ENCODE measurements around the gene PPP1R7. TPM values are rescaled to one million over a fixed set of nuclear protein-coding genes. Genes with fewer than 3 reads are reported as not detected.

PPP1R7 gene
- total RNA-seq, 1 experiment from 2014 or later, result 49.1 TPM

- Mint-ChIP-seq H3K9me3 (peaks cover 3% of the 10 kb centered on the region; the same call in 1 of the 2 replicates), H3K27me3 (ENCODE audit: low read depth) (no peaks in the 10 kb centered on the region), H3K4me3 (no peak overlapping the region), H3K4me1 (no peaks in the 10 kb centered on the region), H3K27ac (no peak overlapping the region), H3K36me3 (peaks cover 32% of the 10 kb centered on the region)
- POLR2A ChIA-PET, result no interaction called here
- ATAC-seq (no peak), DNase-seq (ENCODE audit: low spot score) (no peak)
- TF ChIP-seq EMX1 (CRISPR knock-in tag; IDR thresholded peaks at IDR 0.05) (no peak), ZNF423 (CRISPR knock-in tag; IDR thresholded peaks at IDR 0.05) (no peak), SMAD4 (CRISPR knock-in tag; IDR thresholded peaks at IDR 0.05) (no peak), ATF3 (CRISPR knock-in tag; conservative IDR thresholded peaks at IDR 0.05) (no peak), ZNF425 (CRISPR knock-in tag; conservative IDR thresholded peaks at IDR 0.05) (no peak), CREM (CRISPR knock-in tag; IDR thresholded peaks at IDR 0.05) (no peak), CREB1 (CRISPR knock-in tag; IDR thresholded peaks at IDR 0.05) (no peak), PRDM15 (CRISPR knock-in tag; IDR thresholded peaks at IDR 0.05) (no peak), CBFB (CRISPR knock-in tag; IDR thresholded peaks at IDR 0.05; ENCODE audit: low read depth) (no peak), AR (CRISPR knock-in tag; IDR thresholded peaks at IDR 0.05) (no peak), STAT6 (CRISPR knock-in tag; conservative IDR thresholded peaks at IDR 0.05; ENCODE audit: low read depth) (no peak), ARID4B (CRISPR knock-in tag; IDR thresholded peaks at IDR 0.05; ENCODE audit: borderline replicate concordance) (no peak), ZNF121 (CRISPR knock-in tag; IDR thresholded peaks at IDR 0.05) (no peak), IRF1 (CRISPR knock-in tag; IDR thresholded peaks at IDR 0.05) (no peak), ATF1 (CRISPR knock-in tag; IDR thresholded peaks at IDR 0.05) (no peak), ZNF671 (CRISPR knock-in tag; IDR thresholded peaks at IDR 0.05) (no peak), SP1 (CRISPR knock-in tag; conservative IDR thresholded peaks at IDR 0.05) (no peak), HMGXB4 (CRISPR knock-in tag; IDR thresholded peaks at IDR 0.05) (no peak), GABPB1 (CRISPR knock-in tag; IDR thresholded peaks at IDR 0.05) (no peak), NR3C1 (CRISPR knock-in tag; conservative IDR thresholded peaks at IDR 0.05; ENCODE audit: low read depth) (no peak)
- CTCF ChIA-PET, result no interaction called here
These were observed 16.8 kb upstream of the PPP1R7 start for GRCh38 chr2:241133436-241133820.

Measured in WTC11 (cell line).